ENCODE data around the gene RCOR1.

RCOR1 gene

DNA sequence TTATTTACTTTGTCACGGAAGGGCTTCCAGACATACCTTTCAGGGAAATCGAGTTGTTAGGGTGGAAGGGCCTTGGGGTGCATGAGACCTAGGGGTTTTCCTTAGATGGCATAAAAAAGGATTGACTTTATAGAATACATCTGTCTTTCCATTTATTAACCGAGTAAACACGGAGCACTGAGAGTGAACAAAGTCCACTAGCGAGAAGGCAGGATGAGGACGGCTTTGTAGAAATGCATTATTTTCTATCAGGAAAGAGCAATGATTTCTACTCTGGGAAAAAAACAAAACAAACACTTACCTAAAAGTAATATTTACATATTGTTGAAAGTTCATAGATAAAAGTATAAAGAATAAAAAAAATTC, 91.8 kb downstream of the RCOR1 start:
- DNase-seq: no peak

DNA sequence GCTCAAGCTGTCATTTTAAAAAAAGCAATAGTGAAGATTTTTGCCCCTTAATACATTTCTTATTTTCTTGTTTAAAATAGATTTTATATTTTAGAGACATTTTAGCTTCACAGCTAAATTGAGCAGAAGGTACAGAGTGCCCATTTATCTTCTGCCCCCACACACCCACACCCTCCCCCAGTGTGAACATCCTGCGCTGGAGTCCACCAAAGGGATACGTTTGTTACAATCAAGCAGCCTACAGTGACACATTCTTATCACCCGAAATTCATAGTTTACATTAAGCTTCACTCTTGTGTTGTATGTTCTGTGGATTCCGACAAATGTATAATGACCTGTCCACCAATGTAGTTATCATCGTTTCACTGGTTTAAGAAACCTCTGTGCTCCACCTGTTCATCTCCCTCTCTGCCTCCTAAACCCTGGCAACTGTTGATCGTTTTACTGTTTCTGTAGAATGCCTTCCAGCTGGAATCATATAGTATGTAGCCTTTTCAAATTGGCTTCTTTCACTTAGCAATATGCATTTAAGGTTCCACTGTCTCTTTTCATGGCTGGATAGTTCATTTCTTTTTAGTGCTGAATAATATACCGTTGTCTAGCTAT, 93.8 kb downstream of the RCOR1 start:
- DNase-seq: no peak

DNA sequence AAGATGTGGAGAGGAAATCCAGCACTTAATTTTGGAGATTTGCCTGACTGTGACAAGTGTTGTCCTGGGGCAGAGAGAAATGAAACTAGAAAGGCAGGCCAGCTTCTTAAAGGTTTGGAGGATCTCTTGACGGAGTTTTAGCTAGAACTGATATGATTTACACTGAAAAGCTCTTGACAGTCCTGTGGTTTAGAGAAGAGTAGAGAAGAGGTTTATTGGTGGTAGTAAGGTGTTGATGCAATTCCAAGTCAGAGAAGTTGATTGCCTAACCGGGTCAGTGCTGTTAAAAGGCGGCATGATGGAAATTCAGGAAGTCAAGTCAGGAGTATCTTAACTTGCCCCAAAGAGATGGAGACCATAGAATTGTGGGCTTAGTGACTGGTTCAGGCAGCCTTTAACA, 95.8 kb downstream of the RCOR1 start:
- no peak for DNase-seq

DNA sequence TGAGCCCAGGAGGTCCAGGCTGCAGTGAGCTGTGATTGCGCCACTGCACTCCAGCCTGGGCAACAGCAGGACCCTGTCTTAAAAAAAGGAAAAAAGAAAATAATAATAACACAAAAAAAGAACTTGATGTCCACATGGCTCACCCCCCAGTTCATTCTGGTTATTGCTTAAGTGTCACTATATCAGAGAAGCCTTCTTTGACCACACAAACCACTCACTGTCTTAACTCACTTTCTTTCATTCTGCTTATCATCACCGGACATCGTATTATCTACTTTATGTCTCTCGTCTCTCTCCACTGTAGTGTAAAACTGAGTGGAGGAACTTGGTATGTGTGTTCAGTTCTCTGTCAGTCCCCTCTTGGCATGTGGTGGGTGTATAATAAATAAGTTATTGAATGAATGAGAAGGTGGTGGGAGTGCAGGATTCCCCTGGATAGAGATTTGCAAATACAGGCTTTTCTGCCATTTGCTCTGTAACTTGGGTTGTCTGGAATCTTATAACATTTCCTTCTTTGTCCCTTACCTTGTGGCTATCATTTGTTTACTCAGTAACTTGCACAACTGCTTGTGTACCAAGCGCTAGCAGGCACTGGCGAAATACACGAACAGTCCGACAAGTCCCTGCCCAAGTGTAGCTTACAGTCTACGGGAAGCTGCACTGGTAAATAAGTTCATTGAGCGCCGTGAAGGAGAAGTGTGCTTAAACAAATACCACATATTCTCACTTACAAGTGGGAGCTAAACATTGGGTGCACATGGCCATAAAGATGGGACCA, 98.2 kb downstream of the RCOR1 start:
- DNase-seq: no peak

DNA sequence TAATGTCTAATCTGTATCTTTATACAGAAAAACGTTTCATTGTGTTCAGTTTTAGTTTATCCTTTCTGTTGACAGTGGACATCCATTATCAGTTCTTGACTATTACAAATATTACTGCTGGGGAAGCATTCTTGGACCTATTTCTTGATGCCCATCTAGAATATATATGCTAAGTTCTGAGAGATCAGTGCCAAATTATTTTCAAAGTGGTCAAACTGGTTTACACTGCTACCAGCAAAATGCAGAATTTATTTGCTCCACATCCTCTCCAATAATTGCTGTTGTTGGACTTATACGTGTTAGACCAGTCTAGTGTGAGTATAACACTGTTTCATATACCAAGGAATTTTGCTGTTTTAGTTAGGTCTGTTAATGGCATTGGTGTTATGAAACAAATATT, 99.3 kb downstream of the RCOR1 start:
- DNase-seq: no peak

DNA sequence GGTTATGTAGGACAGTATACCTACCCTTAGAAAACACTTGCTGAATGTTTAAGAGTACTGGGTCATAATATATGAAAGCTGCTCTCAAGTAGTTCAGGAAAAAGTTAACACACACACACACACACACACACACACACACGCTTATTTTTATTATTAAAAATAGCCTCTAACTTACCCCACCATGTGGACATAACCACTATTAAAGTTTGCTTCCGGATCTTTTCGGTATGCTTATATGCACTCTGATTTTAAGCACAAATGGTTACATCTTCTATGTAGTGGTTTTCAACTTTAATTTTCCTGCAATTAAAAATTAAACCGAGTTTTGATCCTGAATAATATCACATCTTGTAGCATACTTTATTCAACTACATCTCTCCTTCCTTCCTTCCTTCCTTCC, 99.9 kb downstream of the RCOR1 start:
- DNase-seq: no peak

DNA sequence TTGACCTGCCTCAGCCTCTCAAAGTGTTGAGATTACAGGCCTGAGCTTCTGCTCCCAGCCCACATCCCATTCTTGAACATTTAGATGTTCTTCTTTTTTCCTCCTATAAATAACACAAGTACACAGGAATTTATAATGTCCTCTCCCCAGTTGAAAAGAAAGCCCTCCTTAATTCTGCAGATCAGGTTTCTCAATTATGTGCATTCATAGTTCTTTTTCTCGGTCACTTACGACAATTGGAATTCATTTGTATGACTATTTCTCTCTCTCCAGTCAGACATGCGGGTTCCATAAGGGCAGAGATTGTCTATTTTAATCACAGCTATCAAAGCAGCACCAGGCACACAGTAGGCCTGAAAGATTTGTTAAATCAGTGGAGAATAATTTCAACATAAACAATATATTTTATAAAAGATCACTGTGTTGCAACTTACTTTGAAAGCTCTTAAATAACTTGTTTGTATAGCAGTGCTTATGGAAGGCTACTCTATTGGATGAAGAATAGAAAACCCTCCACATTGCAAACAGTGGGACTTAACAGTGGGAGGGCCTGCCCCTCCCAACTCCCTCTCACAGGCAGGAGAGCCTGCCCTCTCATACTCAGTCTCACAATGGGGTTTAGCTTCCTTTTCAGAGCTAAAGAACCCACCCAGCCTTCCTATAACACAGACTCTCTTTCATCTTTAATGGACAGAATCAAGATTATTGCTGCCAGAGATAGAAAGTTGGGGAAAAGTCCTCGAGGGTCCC, 100.7 kb downstream of the RCOR1 start:
- DNase-seq: no peak

DNA sequence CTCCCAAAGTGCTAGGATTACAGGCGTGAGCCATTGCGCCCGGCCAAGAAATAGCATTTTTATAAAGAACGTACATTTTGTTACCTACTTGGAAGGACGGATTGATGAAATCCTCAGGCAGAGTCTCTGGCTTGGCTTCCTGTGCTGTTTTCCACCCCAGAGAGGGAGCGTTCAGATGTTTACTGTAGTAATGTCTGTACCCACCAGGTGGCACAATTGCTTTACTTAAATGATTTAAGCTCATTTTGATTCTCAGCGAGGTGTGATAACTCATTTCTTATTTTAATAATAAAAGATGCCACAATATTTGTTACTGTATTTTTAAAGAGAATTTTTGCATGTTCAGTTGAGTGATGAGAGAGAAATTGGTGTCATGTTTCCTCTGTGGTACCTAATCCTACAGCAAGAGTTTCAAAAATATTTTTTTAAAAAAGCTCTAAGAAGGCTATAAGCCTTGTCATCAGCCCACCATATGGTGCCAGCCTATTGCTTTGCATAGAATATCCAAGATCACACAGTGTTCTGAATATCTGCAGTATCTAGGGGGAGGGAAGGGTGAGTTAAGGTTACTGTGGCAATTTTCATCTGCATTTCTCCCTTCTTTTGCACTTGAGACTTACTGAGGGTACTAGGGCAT, 102.2 kb downstream of the RCOR1 start:
- DNase-seq: peak; percentile 67 to 86

DNA sequence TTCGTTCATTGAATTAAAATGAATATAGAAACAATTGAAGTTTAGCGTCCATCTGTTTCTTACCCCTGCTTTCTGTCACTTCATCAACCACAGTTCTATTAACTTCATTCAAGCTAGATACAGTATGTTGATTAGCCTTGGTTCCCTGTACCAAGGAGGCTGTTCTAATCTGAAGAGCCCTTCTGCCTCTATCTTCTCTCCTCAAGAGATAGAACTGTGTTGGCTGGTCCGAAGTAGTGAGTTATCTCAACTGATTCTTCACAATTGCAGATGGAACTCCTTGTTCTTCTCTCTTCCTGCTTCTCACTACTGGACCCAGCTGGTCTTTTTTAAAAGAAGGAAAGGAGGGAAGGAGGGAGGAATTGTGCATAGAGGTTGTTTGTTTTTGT, 102.7 kb downstream of the RCOR1 start:
- no peak for DNase-seq

DNA sequence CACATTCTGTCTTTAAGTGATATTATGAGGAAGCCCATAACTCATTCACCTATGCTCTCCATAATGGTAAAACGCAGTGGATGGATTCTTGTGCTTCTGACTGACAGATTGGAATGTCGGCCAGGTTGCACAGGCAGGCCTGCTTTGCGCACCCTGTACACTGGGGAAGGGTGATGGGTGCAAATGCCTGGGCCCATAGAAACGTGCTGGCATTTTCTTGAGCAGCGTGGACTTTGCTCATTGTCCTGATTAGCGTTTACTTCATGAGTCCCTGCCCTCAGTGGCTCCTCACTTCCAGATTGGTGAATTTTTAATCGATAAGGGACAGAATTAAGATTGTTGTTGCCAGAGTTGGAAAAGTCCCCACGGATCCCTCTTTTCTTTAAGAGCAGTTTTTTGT, 103.9 kb downstream of the RCOR1 start:
- DNase-seq: no peak

DNA sequence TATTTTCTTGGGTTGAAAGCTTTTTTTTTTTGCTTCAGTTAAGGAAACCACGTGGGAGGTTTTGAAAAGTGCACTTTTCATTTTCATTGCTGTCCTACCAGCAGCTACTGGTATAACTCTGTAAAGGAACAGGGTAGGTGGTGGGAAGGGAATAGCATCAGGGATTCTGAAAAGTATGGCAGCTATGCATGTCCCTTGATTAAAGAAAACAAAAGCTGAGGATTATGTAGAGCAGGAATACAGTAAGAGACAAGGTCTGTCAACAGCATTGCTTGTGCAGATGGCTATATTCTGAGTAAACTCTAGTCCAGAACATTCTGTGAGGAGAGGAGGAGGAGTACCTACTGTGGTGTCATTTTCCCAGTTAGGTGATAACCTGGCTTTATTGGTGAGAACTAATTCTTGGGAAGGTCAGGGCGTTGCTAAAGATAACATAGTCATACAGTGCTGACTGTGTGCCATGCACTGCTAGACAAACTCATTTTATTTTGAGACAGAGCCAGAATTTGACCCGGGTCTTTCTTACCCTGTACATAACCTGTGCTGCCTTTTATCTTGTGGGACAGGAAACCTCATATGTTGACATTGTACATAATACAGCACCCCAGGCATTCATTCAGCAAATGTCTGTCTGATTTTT, 104.5 kb downstream of the RCOR1 start:
- no peak for DNase-seq

DNA sequence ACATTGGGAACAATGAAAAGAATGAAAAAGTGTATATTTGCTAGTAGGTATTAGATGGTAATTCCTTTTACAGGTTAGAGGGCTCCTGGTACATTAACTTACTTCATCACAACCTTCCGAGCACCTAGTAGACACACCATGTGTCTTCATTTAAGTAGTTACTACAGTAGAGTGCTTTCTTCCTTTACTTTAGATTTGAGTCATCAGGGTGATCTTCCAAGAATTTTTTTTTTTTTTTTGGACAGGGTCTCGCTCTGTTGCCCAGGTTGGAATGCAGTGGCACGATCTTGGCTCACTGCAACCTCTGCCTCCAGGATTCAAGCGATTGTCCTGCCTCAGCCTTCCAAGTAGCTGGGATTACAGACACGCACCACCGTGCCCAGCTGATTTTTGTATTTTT, 105.1 kb downstream of the RCOR1 start:
- DNase-seq: no peak

DNA sequence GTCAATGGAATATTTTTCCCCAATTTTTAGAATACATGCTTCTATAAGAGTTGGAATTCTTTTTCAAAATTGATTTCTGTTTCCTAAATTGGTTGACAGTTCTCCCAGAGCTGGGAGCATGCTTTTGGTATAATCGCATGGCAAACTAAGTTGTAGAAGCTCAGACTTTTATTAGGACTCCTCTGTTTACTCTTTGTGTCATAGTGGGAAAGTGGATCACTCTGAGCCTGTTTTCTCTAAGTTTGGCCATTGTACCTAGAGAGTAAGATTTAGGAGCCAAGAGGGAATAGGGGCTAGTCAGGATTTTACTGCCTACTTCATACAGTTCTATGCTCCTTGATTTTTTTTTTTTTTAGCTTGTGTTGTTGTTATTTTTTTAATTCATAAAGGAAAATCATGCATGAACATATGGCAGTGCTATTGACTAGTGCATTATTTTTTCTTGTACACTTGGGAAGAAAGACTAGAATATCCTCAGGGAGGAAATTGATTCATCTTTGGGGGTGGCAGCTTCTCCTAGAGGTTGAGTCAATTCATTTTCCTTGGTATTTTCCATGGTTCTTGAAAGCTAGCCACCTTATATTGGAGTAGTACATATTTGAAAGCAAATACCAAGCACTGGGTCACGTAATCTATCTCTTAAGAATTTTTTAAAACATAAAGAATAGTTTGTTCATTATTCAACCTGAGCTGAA, 107.1 kb downstream of the RCOR1 start:
- DNase-seq: no peak

DNA sequence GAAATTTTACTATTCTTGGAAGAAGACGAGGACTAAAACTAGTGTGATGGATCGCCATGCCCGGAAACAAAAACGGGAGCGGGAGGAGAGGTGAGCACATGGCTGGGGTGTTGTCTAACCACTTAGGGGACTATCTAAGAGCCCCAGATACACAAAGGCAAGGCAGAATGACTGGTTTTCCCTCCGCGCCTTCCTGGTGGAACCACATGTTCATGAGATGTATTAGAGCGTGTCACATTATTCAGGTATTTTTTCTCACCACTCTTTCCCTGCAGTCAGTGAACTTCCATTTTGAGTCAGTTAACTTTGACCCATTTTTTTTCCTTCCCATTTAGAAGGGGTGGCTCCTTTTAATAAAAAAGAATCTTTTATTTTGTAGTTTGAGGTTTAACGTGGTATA, 116.0 kb downstream of the RCOR1 start:
- no peak for DNase-seq

DNA sequence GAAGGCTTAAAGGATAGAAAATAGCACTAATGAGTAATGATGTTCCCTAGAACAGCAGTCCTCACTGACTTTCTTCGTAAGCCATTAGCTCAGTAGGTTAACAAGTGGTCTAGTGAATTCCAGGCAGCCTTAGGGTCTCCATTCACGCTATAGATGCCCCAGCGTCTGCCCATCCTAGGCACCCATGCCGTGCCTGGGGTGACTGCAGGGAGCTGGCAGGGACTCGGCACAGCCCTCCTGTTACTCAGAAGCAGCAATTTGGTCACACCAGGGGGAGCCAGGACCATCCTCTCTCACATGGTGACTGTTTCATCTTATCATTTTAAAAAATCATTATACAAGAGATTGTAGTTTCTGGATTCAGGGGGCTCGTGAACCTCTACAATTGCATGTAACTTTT, 118.8 kb downstream of the RCOR1 start:
- DNase-seq: no peak

DNA sequence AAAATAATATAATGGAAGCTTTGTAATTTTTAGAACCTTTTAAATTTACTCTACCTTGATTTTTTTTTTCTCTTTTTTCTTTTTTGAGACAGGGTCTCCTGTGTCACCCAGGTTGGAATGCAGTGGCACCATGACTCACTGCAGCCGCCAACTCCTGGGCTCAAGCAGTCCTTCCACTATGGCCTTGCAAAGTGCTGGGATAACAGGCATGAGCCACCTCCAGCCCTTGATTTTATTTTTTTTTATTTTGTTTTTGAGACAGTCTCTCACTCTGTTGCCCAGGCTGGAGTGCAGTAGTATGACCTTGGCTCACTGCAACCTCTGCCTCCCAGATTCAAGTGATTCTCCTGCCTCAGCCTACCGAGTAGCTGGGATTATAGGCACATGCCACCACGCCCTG, 119.5 kb downstream of the RCOR1 start:
- DNase-seq: no peak

DNA sequence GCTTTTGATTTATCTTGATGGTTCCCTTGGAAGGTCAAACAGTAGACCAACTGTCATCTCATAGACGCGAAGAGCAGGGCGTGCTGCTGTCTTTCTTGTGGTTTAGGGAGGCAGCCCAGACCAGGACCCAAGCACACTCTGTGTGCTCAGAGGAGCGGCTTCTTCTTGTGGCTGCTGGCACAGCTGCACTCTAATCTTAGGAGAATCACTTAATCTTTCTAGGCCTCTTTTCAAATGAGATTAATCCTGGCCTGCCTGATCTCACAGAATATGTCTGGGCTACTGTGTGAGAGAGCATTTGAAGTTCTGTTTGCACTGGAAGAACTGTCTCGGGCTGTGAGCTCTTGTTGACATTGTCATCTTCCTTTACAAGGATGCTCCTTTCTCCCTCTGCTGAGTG, 124.8 kb downstream of the RCOR1 start:
- no peak for DNase-seq

DNA sequence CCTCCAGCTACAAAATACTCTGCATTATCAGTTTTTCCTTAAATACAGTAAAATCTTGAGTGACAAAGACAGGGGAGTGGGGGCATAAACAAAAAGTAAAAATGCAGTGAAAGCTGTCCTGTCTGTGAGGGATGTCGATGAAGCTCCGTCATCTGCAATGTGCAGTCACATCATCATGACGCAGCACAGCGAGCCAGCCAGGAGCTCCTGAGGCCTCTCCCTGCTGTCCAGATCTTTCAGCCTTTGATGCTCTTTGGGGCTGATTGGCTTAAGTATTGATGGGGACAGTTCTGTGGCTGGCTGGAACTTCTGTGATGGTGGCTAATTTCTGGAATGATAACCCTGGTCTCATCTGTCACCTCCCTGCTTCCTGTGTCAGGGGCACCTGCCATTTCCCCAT, 130.2 kb downstream of the RCOR1 start:
- no peak for DNase-seq

DNA sequence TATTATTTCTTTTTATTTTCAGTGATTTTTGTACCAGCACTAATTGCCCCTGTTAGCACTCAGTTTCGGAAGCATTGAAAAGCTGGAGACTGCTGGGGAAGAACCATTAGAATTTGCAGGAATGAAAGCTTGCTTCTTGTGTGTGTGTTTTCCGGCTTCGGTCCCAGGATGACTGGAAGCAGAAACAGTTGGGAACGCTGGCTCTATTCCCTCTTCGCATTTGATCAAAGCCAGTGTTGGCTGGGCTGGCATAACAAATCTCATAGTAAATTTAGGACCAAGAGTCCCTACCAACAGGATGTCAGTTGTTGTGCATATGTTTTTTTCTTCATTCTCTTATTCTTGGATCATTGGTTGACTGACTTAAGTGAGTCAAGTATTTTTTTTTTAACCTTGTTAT, 131.2 kb downstream of the RCOR1 start:
- DNase-seq: no peak

DNA sequence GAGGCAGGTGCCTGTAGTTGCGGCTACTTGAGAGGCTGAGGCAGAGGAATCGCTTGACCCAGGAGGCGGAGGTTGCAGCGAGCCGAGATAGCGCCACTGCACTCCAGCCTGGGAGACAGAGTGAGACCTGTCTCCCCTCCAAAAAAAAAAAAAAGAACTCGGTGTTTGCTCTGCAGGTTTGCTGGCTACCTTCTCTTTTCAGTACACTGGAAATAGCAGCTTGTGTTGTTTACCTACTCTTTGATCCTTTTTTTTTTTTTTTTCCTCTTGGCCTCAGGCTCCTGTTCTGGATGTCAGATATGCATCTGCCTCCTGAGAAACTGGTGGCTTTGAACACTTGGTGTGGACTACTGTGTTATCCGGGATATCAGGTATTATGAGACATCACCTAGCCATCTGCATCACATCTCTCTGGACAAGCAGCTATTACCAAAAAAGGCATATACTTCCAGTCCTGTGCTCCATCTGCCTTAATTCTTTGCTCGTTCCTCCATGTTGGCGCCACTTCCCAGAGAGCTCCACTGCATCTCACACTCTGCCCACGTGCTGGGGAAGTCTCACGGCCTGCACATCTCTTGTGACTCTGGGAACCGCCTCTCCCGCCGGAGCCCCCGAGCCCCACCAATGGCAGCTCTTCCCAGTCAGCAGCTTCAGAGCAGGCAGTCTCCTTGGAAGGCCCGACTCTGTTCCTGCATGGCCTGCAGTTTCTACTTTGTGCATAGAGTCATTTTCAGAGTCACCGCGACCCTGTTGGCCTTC, 133.9 kb downstream of the RCOR1 start:
- DNase-seq: no peak

DNA sequence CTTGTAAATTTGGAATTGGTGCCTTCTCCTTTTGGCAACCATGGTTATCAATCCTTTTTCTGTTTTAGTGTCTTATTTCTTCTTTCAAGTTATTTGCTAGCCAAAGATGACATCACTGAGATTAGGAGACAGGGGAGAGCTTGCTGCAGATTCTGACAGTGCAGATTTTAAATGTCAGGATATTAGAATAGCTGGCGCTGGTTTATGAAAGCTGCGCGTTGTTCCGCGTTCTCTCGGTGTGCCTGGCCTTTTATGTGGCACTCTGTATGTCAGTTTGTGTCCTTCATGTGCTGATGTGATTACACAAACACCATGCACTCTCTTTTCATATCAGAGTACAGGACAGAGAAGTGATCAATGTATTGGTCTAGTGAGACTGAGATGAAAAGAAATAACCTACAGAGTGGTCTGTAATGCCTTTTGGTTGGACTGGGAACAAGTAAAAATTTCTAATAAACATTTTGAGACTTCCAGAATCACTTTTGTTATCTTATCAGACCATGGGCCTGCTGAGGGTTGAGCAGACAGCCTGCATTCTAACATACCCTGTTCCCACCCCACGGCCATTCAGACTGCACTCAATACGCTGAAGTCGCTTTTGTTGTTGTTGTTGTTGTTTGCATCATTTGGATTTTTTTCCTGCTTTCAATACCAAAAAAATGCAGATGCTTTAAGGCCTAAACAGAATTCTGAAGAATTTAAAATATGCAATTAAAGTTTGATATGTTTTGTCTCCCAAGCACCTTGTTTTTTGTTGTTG, 135.1 kb downstream of the RCOR1 start:
- no peak for DNase-seq
